Measurements from ENCODE around the gene GTF2F2. TPM values are rescaled to one million over a fixed set of nuclear protein-coding genes. Genes with fewer than 3 reads are reported as not detected.
"Not testable (repeated sequence)": the region's sequence is repeated elsewhere in the genome, so short reads cannot be mapped to it uniquely, and the experiment has no call there.

The GTF2F2 gene
- total RNA-seq, 2 donors from 2014 or later: 12.2 to 16.2 TPM

DNA sequence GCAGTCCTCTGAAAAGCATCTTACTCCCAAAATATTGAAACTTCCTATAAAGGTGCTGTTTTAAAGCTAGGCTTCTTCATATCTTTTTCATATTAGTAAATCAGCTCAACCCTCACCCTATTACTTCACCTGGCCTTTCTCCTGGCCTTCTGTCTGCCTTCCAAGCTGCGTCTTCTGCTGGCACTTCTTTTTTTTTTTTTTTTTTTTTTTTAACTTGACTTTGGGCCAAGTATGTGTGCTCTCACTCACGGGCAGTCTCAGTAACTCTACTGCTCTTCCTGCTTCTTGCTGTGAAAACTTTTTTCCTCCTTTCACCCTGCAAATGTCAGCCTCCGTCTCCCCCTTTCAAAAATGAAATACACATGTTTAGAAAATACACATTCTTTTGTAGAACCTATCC lies 121.8 kb downstream of the GTF2F2 start:
- Mint-ChIP-seq H3K27me3 (no peaks in the 10 kb centered on the region), H3K36me3 (ENCODE audit: low read depth) (no peaks in the 10 kb centered on the region), H3K27ac (no peak overlapping the region), H3K4me1 (peaks cover 10% of the 10 kb centered on the region), H3K4me3 (no peak overlapping the region)
- DNase-seq (no peak), ATAC-seq (no peak)
- no peaks in the 10 kb centered on the region for H3K9me3 ChIP-seq (ENCODE audit: control insufficient read depth, low read length, poor library complexity, severe bottlenecking)

DNA sequence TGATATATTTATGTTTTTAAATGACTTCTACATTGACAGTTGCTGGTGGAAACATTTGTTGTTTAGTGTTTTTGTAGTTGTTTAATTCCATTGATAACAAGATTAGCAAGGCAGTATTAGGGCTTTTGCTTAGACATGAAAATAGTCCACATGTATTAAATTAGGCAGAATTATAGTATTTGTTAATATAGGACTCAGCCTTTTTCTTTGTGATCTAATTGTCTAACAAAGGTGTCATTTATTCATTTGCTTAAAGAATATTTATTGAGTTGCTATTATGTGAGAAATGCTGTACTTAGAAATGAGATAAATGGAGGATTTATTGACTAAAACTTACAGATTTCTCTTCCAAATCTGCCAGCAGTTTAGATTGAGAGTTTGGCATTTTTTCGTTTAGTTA lies 122.2 kb downstream of the GTF2F2 start:
- no peak for ATAC-seq
- no peaks in the 10 kb centered on the region for H3K9me3 ChIP-seq (ENCODE audit: control insufficient read depth, low read length, poor library complexity, severe bottlenecking)
- H3K4me1 Mint-ChIP-seq: peaks cover 10% of the 10 kb centered on the region
- no peak overlapping the region for H3K27ac Mint-ChIP-seq
- DNase-seq: no peak
- no peak overlapping the region for H3K4me3 Mint-ChIP-seq
- no peaks in the 10 kb centered on the region for H3K27me3 Mint-ChIP-seq
- H3K36me3 Mint-ChIP-seq (ENCODE audit: low read depth): no peaks in the 10 kb centered on the region

DNA sequence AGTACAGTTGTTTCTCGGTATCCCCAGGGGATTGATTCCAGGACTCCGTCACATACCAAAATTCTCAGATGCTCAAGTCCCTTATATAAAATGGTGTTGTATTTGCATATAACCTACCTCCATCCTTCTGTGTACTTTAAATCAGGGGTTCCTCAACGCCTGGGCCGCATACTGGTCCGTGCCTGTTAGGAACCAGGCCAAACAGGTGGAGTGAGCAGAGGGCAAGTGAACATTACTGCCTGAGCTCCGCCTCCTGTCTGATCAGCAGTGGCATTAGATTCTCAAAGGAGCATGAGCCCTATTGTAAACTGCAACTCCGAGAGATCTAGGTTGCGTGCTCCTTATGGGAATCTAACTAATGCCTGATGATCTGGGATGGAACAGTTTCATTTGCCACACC lies 122.8 kb downstream of the GTF2F2 start:
- ATAC-seq (no peak), DNase-seq (no peak)
- H3K9me3 ChIP-seq (ENCODE audit: control insufficient read depth, low read length, poor library complexity, severe bottlenecking): no peaks in the 10 kb centered on the region
- Mint-ChIP-seq H3K36me3 (ENCODE audit: low read depth) (no peaks in the 10 kb centered on the region), H3K27ac (no peak overlapping the region), H3K4me3 (no peak overlapping the region), H3K4me1 (peaks cover 10% of the 10 kb centered on the region), H3K27me3 (no peaks in the 10 kb centered on the region)

GRCh38 chr13:45244736-45245135 lies 124.4 kb downstream of the GTF2F2 start:
- not testable (repeated sequence) for H3K36me3 Mint-ChIP-seq (ENCODE audit: low read depth); H3K4me3 Mint-ChIP-seq; H3K27me3 Mint-ChIP-seq; H3K27ac Mint-ChIP-seq; H3K9me3 ChIP-seq (ENCODE audit: control insufficient read depth, low read length, poor library complexity, severe bottlenecking); ATAC-seq; DNase-seq; H3K4me1 Mint-ChIP-seq

- Mint-ChIP-seq H3K27ac (peak overlapping the region; percentile 49), H3K4me1 (peaks cover 3% of the 10 kb centered on the region), H3K4me3 (no peak overlapping the region), H3K27me3 (no peaks in the 10 kb centered on the region), H3K36me3 (ENCODE audit: low read depth) (peaks cover 4% of the 10 kb centered on the region)
- no peaks in the 10 kb centered on the region for H3K9me3 ChIP-seq (ENCODE audit: control insufficient read depth, low read length, poor library complexity, severe bottlenecking)
- no peak for DNase-seq
- ATAC-seq: no peak
Measured at GRCh38 chr13:45249662-45250061, 129.4 kb downstream of the GTF2F2 start.

DNA sequence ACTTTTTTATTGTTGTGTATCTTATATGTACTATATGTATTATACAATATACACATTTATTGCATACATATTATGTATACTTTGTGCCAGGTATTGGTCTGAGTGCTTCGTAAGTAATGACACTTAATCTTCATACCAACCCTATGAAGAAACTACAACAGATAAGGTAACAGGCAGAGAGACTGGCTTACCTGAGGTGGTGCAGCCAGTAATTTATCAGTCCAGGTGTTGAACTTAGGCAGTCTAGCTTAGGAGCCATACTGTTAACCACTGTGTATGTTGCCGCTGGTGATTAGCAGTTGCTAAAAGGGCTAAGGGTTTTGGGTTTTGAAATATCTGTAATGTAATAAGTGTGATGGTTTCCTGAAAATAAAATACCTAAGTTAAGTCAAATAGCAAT lies 134.1 kb downstream of the GTF2F2 start:
- Mint-ChIP-seq H3K4me1 (peaks cover 5% of the 10 kb centered on the region), H3K4me3 (no peak overlapping the region), H3K27me3 (no peaks in the 10 kb centered on the region), H3K36me3 (ENCODE audit: low read depth) (peaks cover 4% of the 10 kb centered on the region), H3K27ac (no peak overlapping the region)
- ATAC-seq (no peak), DNase-seq (no peak)
- no peaks in the 10 kb centered on the region for H3K9me3 ChIP-seq (ENCODE audit: control insufficient read depth, low read length, poor library complexity, severe bottlenecking)

- DNase-seq: no peak
- no peaks in the 10 kb centered on the region for H3K9me3 ChIP-seq (ENCODE audit: control insufficient read depth, low read length, poor library complexity, severe bottlenecking)
- Mint-ChIP-seq H3K36me3 (ENCODE audit: low read depth) (peaks cover 4% of the 10 kb centered on the region), H3K27ac (peak overlapping the region; percentile 24), H3K4me1 (peaks cover 4% of the 10 kb centered on the region), H3K27me3 (no peaks in the 10 kb centered on the region), H3K4me3 (no peak overlapping the region)
- ATAC-seq: no peak
Measured at GRCh38 chr13:45255247-45255987, 135.1 kb downstream of the GTF2F2 start.

DNA sequence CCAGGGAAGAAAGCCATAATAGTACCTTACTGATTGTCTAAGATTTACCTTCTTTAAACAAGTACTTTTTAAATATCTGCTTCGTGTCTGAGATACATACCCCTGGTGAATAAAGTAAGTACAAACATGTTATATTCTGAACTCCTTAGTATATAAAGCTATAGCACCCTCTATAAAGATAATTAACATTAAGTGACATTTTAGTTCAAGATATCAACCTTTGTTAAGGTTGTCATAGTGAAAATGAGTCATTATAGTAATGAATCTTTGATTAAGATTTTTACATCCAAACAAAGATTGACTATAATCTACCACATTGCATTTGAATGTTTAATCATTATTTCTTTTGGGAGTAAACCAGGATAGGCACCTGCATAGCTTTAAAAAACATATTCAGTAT lies 135.9 kb downstream of the GTF2F2 start:
- H3K9me3 ChIP-seq (ENCODE audit: control insufficient read depth, low read length, poor library complexity, severe bottlenecking): no peaks in the 10 kb centered on the region
- ATAC-seq: no peak
- DNase-seq: no peak
- peak overlapping the region; percentile 24 for H3K27ac Mint-ChIP-seq
- no peaks in the 10 kb centered on the region for H3K27me3 Mint-ChIP-seq
- peaks cover 3% of the 10 kb centered on the region for H3K4me1 Mint-ChIP-seq
- peaks cover 4% of the 10 kb centered on the region for H3K36me3 Mint-ChIP-seq (ENCODE audit: low read depth)
- no peak overlapping the region for H3K4me3 Mint-ChIP-seq

DNA sequence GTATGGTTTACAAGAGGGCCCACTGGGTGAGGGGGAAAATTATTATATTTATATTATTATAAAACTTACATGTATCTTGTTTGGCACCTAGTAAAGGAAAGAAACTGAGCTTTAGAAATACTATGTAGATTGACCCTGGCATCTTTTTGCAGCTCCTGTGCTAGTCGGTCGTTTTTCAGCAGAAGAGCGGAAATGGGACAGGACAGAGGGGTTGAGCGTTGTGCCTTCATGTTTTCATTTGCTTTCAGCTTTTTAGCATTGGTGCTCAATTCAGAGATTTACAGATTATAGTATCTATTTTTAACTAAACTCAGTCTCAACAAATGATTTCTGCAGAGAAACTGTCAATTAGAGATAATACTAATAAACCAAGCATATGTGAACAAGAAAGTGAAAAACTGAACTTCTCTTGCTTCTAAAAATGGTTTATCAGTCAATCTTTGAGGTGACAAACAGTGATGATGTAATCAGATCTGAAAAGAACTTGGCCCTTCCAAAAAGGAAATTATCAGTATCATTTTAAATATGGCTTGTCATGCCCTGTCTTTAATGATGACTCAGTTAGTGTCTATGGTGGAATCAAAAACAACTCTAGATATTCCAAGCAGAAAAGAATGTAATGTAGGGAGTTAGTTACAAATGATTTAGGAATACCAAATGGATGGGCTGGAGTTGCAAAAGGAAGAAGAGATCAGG lies 137.5 kb downstream of the GTF2F2 start:
- peaks cover 4% of the 10 kb centered on the region for H3K36me3 Mint-ChIP-seq (ENCODE audit: low read depth)
- H3K9me3 ChIP-seq (ENCODE audit: control insufficient read depth, low read length, poor library complexity, severe bottlenecking): no peaks in the 10 kb centered on the region
- ATAC-seq (no peak), DNase-seq (no peak)
- H3K4me3 Mint-ChIP-seq: no peak overlapping the region
- peaks cover 3% of the 10 kb centered on the region for H3K4me1 Mint-ChIP-seq
- H3K27me3 Mint-ChIP-seq: no peaks in the 10 kb centered on the region
- peak overlapping the region; percentile 68 for H3K27ac Mint-ChIP-seq

- Mint-ChIP-seq H3K36me3 (ENCODE audit: low read depth) (peaks cover 4% of the 10 kb centered on the region), H3K27ac (peak overlapping the region; percentile 68), H3K27me3 (no peaks in the 10 kb centered on the region), H3K4me3 (no peak overlapping the region), H3K4me1 (peaks cover 3% of the 10 kb centered on the region)
- ATAC-seq (no peak), DNase-seq (no peak)
- H3K9me3 ChIP-seq (ENCODE audit: control insufficient read depth, low read length, poor library complexity, severe bottlenecking): no peaks in the 10 kb centered on the region
Measured at GRCh38 chr13:45258334-45258675, 138.0 kb downstream of the GTF2F2 start.

DNA sequence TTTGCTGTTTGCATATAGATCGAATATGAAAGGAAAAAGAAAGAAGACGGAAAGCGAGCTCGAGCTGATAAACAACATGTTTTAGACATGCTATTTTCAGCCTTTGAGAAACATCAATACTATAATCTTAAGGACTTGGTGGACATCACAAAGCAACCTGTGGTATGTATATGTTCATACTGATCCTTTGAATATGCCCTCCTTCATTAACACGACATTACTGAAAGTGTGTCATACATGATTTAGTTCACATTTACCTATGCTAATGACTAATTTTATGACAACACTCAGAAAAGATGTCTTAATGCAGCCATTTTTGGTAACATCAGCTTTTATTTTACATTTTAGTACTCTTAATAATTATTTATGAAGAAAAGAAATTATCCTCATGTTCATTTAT lies 146.9 kb downstream of the GTF2F2 start:
- Mint-ChIP-seq H3K27ac (no peak overlapping the region), H3K4me3 (no peak overlapping the region), H3K27me3 (no peaks in the 10 kb centered on the region), H3K4me1 (peaks cover 5% of the 10 kb centered on the region), H3K36me3 (ENCODE audit: low read depth) (peaks cover 4% of the 10 kb centered on the region)
- no peaks in the 10 kb centered on the region for H3K9me3 ChIP-seq (ENCODE audit: control insufficient read depth, low read length, poor library complexity, severe bottlenecking)
- no peak for ATAC-seq
- DNase-seq: no peak

GRCh38 chr13:45269204-45269603 lies 148.9 kb downstream of the GTF2F2 start:
- H3K9me3 ChIP-seq (ENCODE audit: control insufficient read depth, low read length, poor library complexity, severe bottlenecking): no peaks in the 10 kb centered on the region
- ATAC-seq (no peak), DNase-seq (no peak)
- Mint-ChIP-seq H3K27me3 (no peaks in the 10 kb centered on the region), H3K36me3 (ENCODE audit: low read depth) (no peaks in the 10 kb centered on the region), H3K27ac (no peak overlapping the region), H3K4me1 (peaks cover 5% of the 10 kb centered on the region), H3K4me3 (no peak overlapping the region)

DNA sequence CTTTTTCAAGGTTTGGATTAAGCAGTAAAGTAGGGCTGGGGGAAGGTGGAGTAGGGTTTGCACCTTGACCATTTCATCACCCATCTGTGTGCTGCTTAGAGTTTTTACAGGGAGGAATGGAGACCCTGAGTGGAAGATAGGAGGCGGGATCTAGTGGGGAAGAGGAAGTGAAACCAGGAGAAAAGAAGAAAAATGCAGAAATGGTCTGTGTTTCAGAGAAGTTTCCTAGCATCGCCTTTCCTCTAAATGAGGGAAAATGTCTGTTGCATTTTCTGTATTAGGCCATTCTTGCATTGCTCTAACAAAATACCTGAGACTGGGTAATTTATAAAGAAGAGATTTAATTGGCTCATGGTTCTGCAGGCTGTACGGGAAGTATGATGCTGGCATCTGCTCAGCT lies 156.6 kb downstream of the GTF2F2 start:
- no peaks in the 10 kb centered on the region for H3K9me3 ChIP-seq (ENCODE audit: control insufficient read depth, low read length, poor library complexity, severe bottlenecking)
- H3K27ac Mint-ChIP-seq: no peak overlapping the region
- no peak for DNase-seq
- no peaks in the 10 kb centered on the region for H3K4me1 Mint-ChIP-seq
- H3K27me3 Mint-ChIP-seq: no peaks in the 10 kb centered on the region
- H3K4me3 Mint-ChIP-seq: no peak overlapping the region
- no peak for ATAC-seq
- peaks cover 5% of the 10 kb centered on the region for H3K36me3 Mint-ChIP-seq (ENCODE audit: low read depth)

DNA sequence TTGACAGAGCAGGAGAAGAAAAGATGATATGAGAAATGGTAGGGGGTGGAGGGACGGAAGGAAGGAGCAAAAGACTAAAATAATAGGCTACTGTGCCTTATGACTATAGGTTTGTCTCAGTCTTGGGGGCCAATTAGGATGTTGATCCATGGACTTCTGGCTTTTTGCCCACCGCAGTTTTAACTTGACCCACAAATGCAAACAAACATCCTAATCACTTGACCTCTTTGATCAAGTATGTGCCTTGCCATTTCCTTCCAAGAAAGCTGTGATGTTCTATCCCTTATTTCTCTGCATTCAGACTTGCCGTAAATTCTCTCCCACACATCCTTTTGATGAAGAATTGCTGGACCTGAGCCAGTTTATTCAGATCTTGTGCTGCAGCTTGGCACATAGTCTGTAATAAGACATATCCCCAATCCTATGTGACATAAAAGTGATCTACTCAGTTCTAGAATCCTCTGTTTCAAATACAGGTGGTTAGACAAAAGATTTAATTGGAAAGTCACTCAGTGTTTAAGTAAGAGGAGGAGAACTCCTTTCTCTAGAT lies 157.9 kb downstream of the GTF2F2 start:
- Mint-ChIP-seq H3K36me3 (ENCODE audit: low read depth) (peaks cover 5% of the 10 kb centered on the region), H3K27me3 (no peaks in the 10 kb centered on the region), H3K4me3 (no peak overlapping the region), H3K27ac (peak overlapping the region; percentile 14), H3K4me1 (no peaks in the 10 kb centered on the region)
- no peak for ATAC-seq
- DNase-seq: no peak
- no peaks in the 10 kb centered on the region for H3K9me3 ChIP-seq (ENCODE audit: control insufficient read depth, low read length, poor library complexity, severe bottlenecking)

Measured in T-helper 17 cell (primary cell).